Measurements from ENCODE around the gene ANKRD30B.
"Not testable (repeated sequence)": the region's sequence is repeated elsewhere in the genome, so short reads cannot be mapped to it uniquely, and the experiment has no call there.

The ANKRD30B gene

DNA sequence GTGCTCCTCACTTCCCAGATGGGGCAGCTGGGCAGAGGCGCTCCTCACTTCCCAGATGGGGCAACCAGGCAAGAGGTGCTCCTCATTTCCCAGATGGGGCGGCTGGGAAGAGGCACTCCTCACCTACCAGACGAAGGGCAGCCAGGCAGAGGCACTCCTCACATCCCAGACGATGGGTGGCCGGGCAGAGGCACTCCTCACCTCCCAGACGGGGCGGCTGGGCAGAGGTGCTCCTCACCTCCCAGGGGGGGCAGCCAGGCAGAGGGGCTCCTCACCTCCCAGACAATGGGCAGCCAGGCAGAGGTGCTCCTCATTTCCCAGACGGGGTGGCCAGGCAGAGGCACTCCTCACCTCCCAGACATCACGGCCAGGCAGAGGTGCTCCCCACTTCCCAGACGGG is 110.5 kb downstream of the ANKRD30B start:
- DNase-seq = not testable (repeated sequence)

DNA sequence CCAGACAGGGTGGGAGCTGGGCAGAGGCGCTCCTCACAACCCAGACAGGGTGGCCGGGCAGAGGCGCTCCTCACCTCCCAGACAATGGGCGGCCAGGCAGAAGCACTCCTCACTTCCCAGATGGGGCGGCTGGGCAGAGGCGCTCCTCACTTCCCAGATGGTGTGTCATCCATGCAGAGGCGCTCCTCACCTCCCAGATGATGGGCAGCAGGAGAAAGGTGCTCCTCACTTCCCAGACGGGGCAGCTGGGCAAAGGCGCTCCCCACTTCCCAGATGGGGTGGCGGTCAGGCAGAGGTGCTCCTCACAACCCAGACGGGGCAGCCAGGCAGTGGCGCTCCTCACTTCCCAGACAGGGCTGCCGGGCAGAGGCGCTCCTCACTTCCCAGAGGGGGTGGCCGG is 112.0 kb downstream of the ANKRD30B start:
- not testable (repeated sequence) for DNase-seq

DNA sequence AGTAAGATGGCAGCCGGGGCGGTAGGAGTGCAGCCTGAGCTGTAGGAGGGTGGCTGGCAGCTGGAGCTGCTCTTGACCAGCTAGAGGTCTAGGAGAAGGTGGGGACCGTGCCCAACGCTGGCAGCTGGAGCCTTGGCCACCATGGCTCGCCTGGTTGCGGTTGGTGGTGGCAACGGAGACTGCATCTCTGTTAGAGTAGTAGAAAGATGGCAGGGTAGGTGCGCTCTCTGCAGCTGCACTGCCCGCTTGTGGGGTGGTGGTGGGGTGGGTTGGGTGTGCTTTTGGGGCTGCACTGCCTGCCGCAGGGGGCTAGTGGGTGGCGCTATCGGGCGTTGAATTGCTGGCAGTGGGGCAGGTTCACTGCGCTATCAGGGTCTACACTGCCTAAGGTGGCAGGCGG is 118.5 kb downstream of the ANKRD30B start:
- not testable (repeated sequence) for DNase-seq

GRCh38 chr18:14867988-14868387 is 120.0 kb downstream of the ANKRD30B start:
- DNase-seq = not testable (repeated sequence)

DNA sequence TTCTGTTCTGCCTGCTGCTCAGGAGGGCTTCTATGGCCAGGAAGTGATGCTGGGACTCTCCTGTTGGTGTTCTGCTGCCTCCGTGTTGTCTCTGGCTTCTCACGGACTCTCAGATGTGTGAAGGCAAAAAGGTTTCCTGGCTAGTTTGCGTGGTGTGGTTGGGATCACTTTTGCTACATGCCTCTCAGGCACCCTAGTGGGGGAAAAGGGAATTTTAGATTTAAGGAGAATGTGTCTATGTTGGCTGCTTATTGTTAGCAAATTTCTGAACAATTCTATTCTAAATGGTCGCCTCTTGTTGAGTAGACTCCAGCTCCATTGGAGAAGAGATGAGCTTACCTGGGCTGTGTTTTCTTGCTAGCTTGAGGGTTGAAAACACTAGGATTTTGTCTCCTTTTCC is 120.9 kb downstream of the ANKRD30B start:
- not testable (repeated sequence) for DNase-seq

DNA sequence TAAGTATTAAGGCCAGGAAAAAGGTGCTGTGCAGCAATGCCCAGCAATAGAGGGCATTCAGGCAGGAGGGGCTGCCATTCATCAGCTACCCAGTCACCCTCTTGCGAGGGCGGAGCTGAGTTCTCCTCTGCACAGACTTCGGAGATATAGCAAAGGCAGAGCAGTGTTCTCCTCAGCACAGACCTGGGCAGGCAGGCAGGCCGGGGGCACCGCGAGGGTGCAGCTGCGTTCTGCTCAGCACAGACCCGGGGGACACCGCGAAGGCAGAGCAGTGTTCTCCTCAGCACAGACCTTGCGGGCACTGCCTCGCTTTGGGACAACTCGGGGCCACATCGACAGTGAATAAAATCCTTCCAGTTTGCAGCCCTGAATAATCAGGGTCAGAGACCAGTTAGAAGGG is 130.9 kb downstream of the ANKRD30B start:
- DNase-seq = not testable (repeated sequence)

DNA sequence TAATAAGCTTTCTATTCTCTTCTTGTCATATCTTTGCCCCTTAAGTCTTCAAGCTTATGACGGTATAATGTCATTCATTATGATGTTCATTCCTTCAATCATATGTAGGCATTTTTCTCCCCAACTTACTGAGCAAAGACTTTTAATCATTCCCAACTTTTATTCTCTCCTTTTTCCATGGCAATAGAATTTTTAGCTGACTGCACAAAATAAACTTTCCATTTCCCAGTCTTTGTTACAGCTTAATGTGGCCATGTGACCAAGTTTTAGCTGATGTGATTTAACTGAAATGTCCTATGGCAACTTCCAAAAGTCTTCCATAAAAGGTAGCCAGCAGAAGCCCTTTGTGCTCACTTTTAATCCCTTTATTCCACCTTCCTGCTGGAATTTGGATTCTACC is 152.5 kb downstream of the ANKRD30B start:
- DNase-seq = no peak

All from activated CD8-positive, alpha-beta memory T cell treated with anti-CD3 and anti-CD28 coated beads for 24 hours (primary cell).